Activated CD8-positive, alpha-beta memory T cell treated with anti-CD3 and anti-CD28 coated beads, Interleukin-2, amount 50 U/mL, for 24 hours (primary cell): ENCODE results near the gene RHOBTB3.
"Not testable (repeated sequence)": the region's sequence is repeated elsewhere in the genome, so short reads cannot be mapped to it uniquely, and the experiment has no call there.

Source experiments
- DNase-seq: peaks from one replicate; pipeline ENCODE4 v3.0.0-alpha.2; 2020; ENCODE audit errors: extremely low read depth

Gene RHOBTB3

GRCh38 chr5:95821110-95822021 is 90.2 kb downstream of the RHOBTB3 start:
- no peak for DNase-seq

- DNase-seq: no peak
Measured at GRCh38 chr5:95822043-95822541, 91.0 kb downstream of the RHOBTB3 start.

- no peak for DNase-seq
Measured at GRCh38 chr5:95822542-95823181, 91.5 kb downstream of the RHOBTB3 start, which contains the start of gene GLRX. GLRX (minus strand) TSS chr5:95822726; CDS start chr5:95822662, 64 bp downstream.

DNA sequence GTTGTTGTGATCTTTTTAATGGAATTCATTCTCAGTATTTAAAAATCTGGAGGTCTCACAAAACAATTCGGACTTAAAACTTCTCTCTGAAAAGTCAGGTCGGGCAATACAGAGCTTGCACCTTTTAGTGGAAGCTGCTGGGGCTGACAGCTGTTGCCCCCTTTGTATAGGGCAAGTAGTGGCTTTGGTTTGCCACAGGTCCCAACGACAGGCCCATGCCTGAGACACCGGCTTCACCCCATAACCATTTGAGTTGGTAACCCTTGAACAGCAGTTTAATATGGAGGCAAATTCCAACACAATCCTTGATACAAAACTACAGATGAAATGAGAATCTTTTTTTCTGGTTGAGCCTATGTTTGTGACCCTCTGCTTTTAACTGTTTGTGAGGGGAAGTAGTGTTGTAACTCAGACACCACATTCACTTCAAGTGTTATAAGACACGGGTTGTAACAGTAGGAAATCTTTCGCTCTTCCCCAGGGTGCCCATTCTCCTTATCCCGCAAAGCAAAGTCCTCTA is 92.1 kb downstream of the RHOBTB3 start:
- no peak for DNase-seq

GRCh38 chr5:95823738-95824609 is 92.8 kb downstream of the RHOBTB3 start:
- no peak for DNase-seq

GRCh38 chr5:95824747-95825146 is 93.6 kb downstream of the RHOBTB3 start:
- DNase-seq: no peak

DNA sequence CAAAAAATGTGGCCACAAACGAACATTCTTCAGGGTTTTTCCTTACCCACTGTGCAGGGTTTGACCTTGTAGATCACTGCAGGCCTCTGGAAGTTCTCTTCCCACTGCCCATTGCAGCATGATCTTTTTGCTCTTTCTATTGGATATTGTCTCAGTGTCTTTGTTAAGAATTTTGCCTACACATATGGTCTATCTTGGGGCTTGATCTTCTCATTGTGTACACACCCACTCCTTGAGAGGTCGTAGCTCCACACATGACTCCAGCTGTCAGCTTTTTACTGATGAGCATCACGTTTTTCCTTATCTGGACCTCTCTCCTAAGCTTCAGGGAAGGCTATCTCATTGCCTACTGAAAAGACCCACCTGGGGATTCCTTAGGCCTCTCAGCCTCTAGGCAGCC is 94.4 kb downstream of the RHOBTB3 start:
- no peak for DNase-seq

GRCh38 chr5:95826949-95827891 is 96.1 kb downstream of the RHOBTB3 start:
- no peak for DNase-seq

DNA sequence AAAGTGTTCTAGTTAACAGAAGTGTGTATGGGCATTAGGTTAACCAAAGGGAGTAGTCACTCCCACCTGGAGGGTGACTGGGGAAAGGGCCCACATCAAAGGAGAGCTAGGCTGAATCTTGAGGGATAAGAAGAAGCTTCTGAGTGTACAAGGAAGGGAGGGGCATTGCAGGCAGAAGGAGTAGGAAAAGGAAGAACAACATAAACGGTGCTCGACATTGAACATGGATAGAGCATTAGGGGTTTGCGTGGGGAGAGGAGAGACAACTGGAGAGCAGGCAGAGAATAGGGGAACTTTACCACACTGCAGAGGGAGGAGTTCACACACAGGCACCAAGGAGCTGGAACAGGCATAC is 96.7 kb downstream of the RHOBTB3 start:
- no peak for DNase-seq

DNA sequence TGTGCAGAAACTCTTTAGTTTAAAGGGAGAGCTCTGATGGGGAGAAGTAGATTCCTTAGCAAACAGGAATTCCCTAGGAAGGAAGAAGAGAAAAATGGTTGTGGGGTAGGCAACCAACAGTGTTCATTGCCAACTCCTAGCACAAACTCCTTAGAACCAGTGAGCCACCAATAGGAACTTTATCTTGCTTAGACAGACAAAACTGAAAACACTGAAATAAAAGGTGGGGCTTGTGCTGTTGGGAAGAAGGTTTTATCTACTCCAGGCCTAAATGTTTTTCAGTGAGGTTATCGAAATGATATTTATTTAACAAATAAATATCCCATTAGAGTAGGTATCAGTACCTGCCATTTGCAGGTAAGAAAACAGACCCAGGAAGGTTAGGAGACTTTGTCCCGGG is 99.1 kb downstream of the RHOBTB3 start:
- DNase-seq: no peak

DNA sequence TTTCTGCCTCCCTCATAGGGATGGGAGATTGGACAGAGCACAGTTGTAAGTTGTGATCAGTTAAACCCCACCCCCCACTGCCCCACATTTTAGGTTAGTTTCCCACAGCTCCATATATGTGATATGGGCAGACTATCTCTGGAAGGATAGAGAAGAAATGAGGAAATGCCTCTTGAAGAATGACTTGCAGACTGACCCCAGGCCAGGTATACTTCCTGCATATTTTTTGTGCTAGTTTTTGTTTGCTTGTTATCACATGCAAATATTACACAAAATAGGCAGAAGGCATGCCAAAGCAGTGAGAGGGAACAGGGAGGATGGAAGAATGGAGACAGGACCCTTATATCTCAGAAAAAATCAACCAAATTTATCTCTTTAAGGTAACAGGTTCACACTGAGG is 101.5 kb downstream of the RHOBTB3 start:
- no peak for DNase-seq

- DNase-seq: no peak
Measured at GRCh38 chr5:95835682-95836385, 104.7 kb downstream of the RHOBTB3 start.

GRCh38 chr5:95836544-95836943 is 105.4 kb downstream of the RHOBTB3 start:
- no peak for DNase-seq

DNA sequence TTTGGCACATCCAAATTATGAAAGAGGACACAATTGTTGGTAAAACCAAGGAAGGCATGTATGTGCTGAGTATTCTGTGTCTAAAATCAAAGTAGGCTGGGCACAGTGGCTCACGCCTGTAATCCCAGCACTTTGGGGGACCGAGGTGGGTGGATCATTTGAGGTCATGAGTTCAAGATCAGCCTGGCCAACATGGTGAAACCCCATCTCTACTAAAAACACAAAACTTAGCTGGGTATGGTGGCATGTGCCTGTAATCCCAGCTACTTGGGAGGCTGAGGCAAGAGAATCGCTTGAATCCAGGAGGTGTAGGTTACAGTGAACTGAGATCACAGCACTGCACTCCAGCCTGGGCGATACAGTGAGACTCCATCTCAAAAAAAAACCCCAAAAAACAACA is 105.8 kb downstream of the RHOBTB3 start:
- DNase-seq: not testable (repeated sequence)

GRCh38 chr5:95837492-95837891 is 106.4 kb downstream of the RHOBTB3 start:
- DNase-seq: no peak

- no peak for DNase-seq
Measured at GRCh38 chr5:95838001-95838520, 106.9 kb downstream of the RHOBTB3 start.

DNA sequence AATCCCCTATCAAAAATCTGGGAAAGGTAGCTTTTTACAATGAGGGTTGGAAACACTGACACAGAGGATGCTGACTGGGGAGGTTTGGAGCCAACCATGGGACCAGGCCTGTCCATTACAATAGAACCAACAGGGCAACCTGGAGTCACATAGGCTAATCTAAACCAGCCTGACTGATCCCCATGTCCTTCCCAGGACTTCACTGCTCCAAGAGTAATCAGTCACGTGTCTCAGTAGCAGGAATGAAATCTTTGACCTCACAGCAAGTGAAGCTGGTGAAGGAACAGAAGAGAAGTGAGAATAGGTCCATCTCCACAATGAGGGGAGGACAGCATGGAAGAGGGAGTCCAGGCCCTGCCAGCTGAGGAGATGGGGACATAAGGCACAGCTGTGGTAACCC is 107.4 kb downstream of the RHOBTB3 start:
- no peak for DNase-seq

GRCh38 chr5:95839658-95840057 is 108.5 kb downstream of the RHOBTB3 start:
- DNase-seq: no peak

GRCh38 chr5:95840956-95841705 is 110.0 kb downstream of the RHOBTB3 start:
- DNase-seq: no peak
